ENCODE data around the gene USP24. TPM values are rescaled to one million over a fixed set of nuclear protein-coding genes. Genes with fewer than 3 reads are reported as not detected.

The USP24 gene
- total RNA-seq, 1 donor from 2014 or later = 57.1 TPM

DNA sequence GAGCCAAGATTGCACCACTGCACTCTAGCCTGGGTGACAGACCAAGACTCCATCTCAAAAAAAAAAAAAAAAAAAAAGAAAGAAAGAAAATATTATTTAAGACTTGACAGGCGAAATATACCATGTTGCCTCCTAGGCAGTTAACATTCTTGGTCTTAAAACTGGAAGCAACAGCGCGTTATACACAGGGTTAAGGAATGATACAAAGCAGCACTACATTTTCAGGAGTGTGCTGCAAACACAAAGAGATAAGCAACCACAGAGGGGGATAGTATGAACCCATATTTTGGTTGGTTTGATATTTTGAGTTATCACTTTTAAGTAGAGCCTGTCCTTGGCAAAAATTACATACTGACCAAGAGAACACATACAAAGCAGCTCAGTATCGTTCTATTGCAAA lies 25.1 kb downstream of the USP24 start:
- Mint-ChIP-seq H3K4me3 (ENCODE audit: low read depth) (no peak overlapping the region), H3K9me3 (ENCODE audit: low read depth) (peaks cover 18% of the 10 kb centered on the region), H3K4me1 (ENCODE audit: low read depth) (peaks cover 29% of the 10 kb centered on the region), H3K27me3 (no peaks in the 10 kb centered on the region), H3K36me3 (ENCODE audit: insufficient read depth) (peaks cover 12% of the 10 kb centered on the region), H3K27ac (no peak overlapping the region)
- DNase-seq (ENCODE audit: low spot score, unreplicated experiment) = no peak
- TF ChIP-seq, protein P1, sequence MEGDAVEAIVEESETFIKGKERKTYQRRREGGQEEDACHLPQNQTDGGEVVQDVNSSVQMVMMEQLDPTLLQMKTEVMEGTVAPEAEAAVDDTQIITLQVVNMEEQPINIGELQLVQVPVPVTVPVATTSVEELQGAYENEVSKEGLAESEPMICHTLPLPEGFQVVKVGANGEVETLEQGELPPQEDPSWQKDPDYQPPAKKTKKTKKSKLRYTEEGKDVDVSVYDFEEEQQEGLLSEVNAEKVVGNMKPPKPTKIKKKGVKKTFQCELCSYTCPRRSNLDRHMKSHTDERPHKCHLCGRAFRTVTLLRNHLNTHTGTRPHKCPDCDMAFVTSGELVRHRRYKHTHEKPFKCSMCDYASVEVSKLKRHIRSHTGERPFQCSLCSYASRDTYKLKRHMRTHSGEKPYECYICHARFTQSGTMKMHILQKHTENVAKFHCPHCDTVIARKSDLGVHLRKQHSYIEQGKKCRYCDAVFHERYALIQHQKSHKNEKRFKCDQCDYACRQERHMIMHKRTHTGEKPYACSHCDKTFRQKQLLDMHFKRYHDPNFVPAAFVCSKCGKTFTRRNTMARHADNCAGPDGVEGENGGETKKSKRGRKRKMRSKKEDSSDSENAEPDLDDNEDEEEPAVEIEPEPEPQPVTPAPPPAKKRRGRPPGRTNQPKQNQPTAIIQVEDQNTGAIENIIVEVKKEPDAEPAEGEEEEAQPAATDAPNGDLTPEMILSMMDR (IDR thresholded peaks at IDR 0.05; ENCODE audit: unreplicated experiment) = no peak

- H3K4me1 Mint-ChIP-seq (ENCODE audit: low read depth) = peaks cover 19% of the 10 kb centered on the region
- peaks cover 18% of the 10 kb centered on the region for H3K36me3 Mint-ChIP-seq (ENCODE audit: insufficient read depth)
- no peak for DNase-seq (ENCODE audit: low spot score, unreplicated experiment)
- H3K27me3 Mint-ChIP-seq = no peaks in the 10 kb centered on the region
- no peak overlapping the region for H3K27ac Mint-ChIP-seq
- H3K4me3 Mint-ChIP-seq (ENCODE audit: low read depth) = no peak overlapping the region
- peaks cover 25% of the 10 kb centered on the region for H3K9me3 Mint-ChIP-seq (ENCODE audit: low read depth)
- TF ChIP-seq, protein P1 (IDR thresholded peaks at IDR 0.05; ENCODE audit: unreplicated experiment) = no peak
These were observed 26.3 kb downstream of the USP24 start for GRCh38 chr1:55188909-55189308.

GRCh38 chr1:55185832-55186231 lies 29.3 kb downstream of the USP24 start:
- Mint-ChIP-seq H3K9me3 (ENCODE audit: low read depth) (peaks cover 30% of the 10 kb centered on the region), H3K27ac (no peak overlapping the region), H3K4me3 (ENCODE audit: low read depth) (no peak overlapping the region), H3K4me1 (ENCODE audit: low read depth) (peaks cover 3% of the 10 kb centered on the region), H3K27me3 (no peaks in the 10 kb centered on the region), H3K36me3 (ENCODE audit: insufficient read depth) (peaks cover 21% of the 10 kb centered on the region)
- TF ChIP-seq, protein P1 (IDR thresholded peaks at IDR 0.05; ENCODE audit: unreplicated experiment) = no peak
- DNase-seq (ENCODE audit: low spot score, unreplicated experiment) = no peak

GRCh38 chr1:55184859-55185258 lies 30.3 kb downstream of the USP24 start:
- H3K4me1 Mint-ChIP-seq (ENCODE audit: low read depth) = peaks cover 2% of the 10 kb centered on the region

DNA sequence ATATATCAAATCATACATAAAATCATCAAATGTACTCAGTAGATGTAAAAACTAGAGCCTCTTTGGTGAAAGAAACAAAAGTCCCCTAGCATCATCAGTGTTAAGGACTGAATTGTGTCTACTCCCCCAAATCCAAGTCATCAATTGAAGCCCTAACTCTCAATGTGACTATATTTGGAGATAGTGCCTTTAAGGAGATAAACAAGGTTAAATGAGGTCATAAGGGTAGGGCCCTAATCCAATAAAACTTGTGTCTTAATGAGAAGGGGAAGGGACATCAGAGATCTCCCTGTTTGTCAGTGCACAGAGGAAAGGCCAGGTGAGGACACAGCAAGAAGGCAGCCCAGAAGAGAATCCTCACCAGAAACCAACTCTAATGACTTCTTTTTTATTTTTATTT lies 33.5 kb downstream of the USP24 start:
- DNase-seq (ENCODE audit: low spot score, unreplicated experiment) = no peak

More at GRCh38 chr1:55184859-55185258, 30.3 kb downstream of the USP24 start:
- DNase-seq (ENCODE audit: low spot score, unreplicated experiment) = no peak
- H3K27me3 Mint-ChIP-seq = no peaks in the 10 kb centered on the region
- H3K27ac Mint-ChIP-seq = no peak overlapping the region
- H3K36me3 Mint-ChIP-seq (ENCODE audit: insufficient read depth) = peaks cover 21% of the 10 kb centered on the region
- H3K4me3 Mint-ChIP-seq (ENCODE audit: low read depth) = no peak overlapping the region
- TF ChIP-seq, protein P1 (IDR thresholded peaks at IDR 0.05; ENCODE audit: unreplicated experiment) = no peak
- peaks cover 30% of the 10 kb centered on the region for H3K9me3 Mint-ChIP-seq (ENCODE audit: low read depth)

More for the DNA sequence above, 33.5 kb downstream of the USP24 start:
- Mint-ChIP-seq H3K27ac (no peak overlapping the region), H3K4me1 (ENCODE audit: low read depth) (peaks cover 2% of the 10 kb centered on the region), H3K36me3 (ENCODE audit: insufficient read depth) (peaks cover 26% of the 10 kb centered on the region), H3K9me3 (ENCODE audit: low read depth) (peaks cover 33% of the 10 kb centered on the region), H3K4me3 (ENCODE audit: low read depth) (no peak overlapping the region), H3K27me3 (no peaks in the 10 kb centered on the region)
- TF ChIP-seq, protein P1 (IDR thresholded peaks at IDR 0.05; ENCODE audit: unreplicated experiment) = no peak
